IMR-90 (cell line): Measurements from ENCODE around the gene COPS9. TPM values are rescaled to one million over a fixed set of nuclear protein-coding genes. Genes with fewer than 3 reads are reported as not detected.

Experiments used
- ATAC-seq: fragments of 200-7000 bp; cut with Tn5 transposase; 2 replicates; pipeline ENCODE4 v1.9.1; 2020; ENCODE audit warnings: low read depth, mild to moderate bottlenecking, moderate library complexity
- BruUV-seq: library from RNA; stranded (reverse); fragments of 400-500 nt; replicated peaks from 2 replicates; lab custom pipeline; 2021; lab: Mats Ljungman, UMichigan
- CTCF ChIA-PET: fragments of 300-600 bp; formaldehyde crosslinking; extraction: SDS; loops from one replicate; lab custom pipeline; 2021; ENCODE audit warnings: antibody characterized with exemption; lab: Yijun Ruan, JAX
- POLR2A ChIA-PET: fragments of 300-600 bp; sonication (Branson Sonifier 250); formaldehyde crosslinking; loops from one replicate; lab custom pipeline; 2022; ENCODE audit warnings: antibody characterized with exemption; ENCODE audit not compliant: unreplicated experiment; lab: Charles Lee
- DNase-seq: peaks from one replicate; pipeline ENCODE4 v3.0.0; 2013
- H2AFZ ChIP-seq: replicated peaks from 2 replicates; pipeline ENCODE3; 2013; ENCODE audit warnings: low read length, mild to moderate bottlenecking; ENCODE audit not compliant: poor library complexity
- H2AK5ac ChIP-seq: 2 replicates; pipeline ENCODE4 v1.6.1; 2013; ENCODE audit warnings: low read depth, low read length, inconsistent platforms
- H2AK9ac ChIP-seq: replicated peaks from 2 replicates; pipeline ENCODE3; 2013; ENCODE audit warnings: mild to moderate bottlenecking, low read depth, low read length, moderate library complexity; ENCODE audit not compliant: poor library complexity
- H2BK120ac ChIP-seq: 2 replicates; pipeline ENCODE4 v1.6.1; 2013; ENCODE audit warnings: low read depth, low read length, inconsistent platforms
- H2BK15ac ChIP-seq: 3 replicates; pipeline ENCODE4 v1.6.1; 2013; ENCODE audit warnings: low read depth, low read length, inconsistent platforms
- H2BK20ac ChIP-seq: 2 replicates; pipeline ENCODE4 v1.6.1; 2013; ENCODE audit warnings: low read depth, mild to moderate bottlenecking, inconsistent platforms, low read length, moderate library complexity
- H2BK5ac ChIP-seq: 2 replicates; pipeline ENCODE4 v1.6.1; 2013; ENCODE audit warnings: mild to moderate bottlenecking, low read depth, low read length, inconsistent platforms; ENCODE audit not compliant: poor library complexity, severe bottlenecking
- H3K14ac ChIP-seq: replicated peaks from 2 replicates; pipeline ENCODE4 v1.6.1; 2013; ENCODE audit warnings: low read depth, low read length, inconsistent platforms
- H3K18ac ChIP-seq: 2 replicates; pipeline ENCODE4 v1.6.1; 2013; ENCODE audit warnings: low read depth, low read length, control low read depth
- H3K23ac ChIP-seq: 2 replicates; pipeline ENCODE4 v1.6.1; 2013; ENCODE audit warnings: low read depth, low read length, inconsistent platforms
- H3K27ac ChIP-seq: 2 replicates; pipeline ENCODE4 v1.5.1; 2013; ENCODE audit warnings: mild to moderate bottlenecking, control low read depth, low read length; ENCODE audit not compliant: insufficient read depth
- H3K27me3 ChIP-seq: 2 replicates; pipeline ENCODE4 v1.6.1; 2013; ENCODE audit warnings: low read length; ENCODE audit not compliant: control insufficient read depth, insufficient read depth
- H3K36me3 ChIP-seq: 2 replicates; pipeline ENCODE4 v1.6.1; 2013; ENCODE audit warnings: low read length, mixed read lengths; ENCODE audit not compliant: control insufficient read depth, insufficient read depth
- H3K4ac ChIP-seq: 2 replicates; pipeline ENCODE4 v1.6.1; 2013; ENCODE audit warnings: low read depth, low read length, inconsistent platforms
- H3K4me1 ChIP-seq: 2 replicates; pipeline ENCODE4 v1.6.1; 2013; ENCODE audit warnings: low read length, mixed read lengths; ENCODE audit not compliant: control insufficient read depth, insufficient read depth
- H3K4me2 ChIP-seq: 2 replicates; pipeline ENCODE4 v1.6.1; 2013; ENCODE audit warnings: low read depth, mild to moderate bottlenecking, control low read depth, low read length, moderate library complexity
- H3K4me3 ChIP-seq: 2 replicates; pipeline ENCODE4 v1.5.1; 2013; ENCODE audit warnings: low read depth, mild to moderate bottlenecking, control low read depth, low read length, moderate library complexity; ENCODE audit not compliant: insufficient read depth
- H3K56ac ChIP-seq: 2 replicates; pipeline ENCODE4 v1.6.1; 2013; ENCODE audit warnings: low read length, inconsistent platforms; ENCODE audit not compliant: insufficient read depth; ENCODE audit errors: extremely low read depth
- H3K79me1 ChIP-seq, 2 experiments: 2 replicates each; pipeline ENCODE4 v1.6.1; 2013; ENCODE audit warnings: low read length in 2 of 2, inconsistent platforms in 1 of 2, low read depth in 1 of 2
- H3K9ac ChIP-seq: 2 replicates; pipeline ENCODE4 v1.6.1; 2013; ENCODE audit warnings: low read depth, low read length, control low read depth
- H3K9me1 ChIP-seq: 2 replicates; pipeline ENCODE4 v1.6.1; 2013; ENCODE audit warnings: low read length, inconsistent platforms; ENCODE audit not compliant: insufficient read depth
- H3K9me3 ChIP-seq: 2 replicates; pipeline ENCODE4 v1.6.1; 2013; ENCODE audit warnings: low read length; ENCODE audit not compliant: control insufficient read depth, insufficient read depth
- H4K20me1 ChIP-seq: 2 replicates; pipeline ENCODE4 v1.6.1; 2013; ENCODE audit warnings: low read length, inconsistent platforms; ENCODE audit not compliant: insufficient read depth
- H4K5ac ChIP-seq: 2 replicates; pipeline ENCODE4 v1.6.1; 2013; ENCODE audit warnings: mild to moderate bottlenecking, low read depth, low read length, control low read depth
- H4K8ac ChIP-seq, 2 experiments: 2 replicates each; pipeline ENCODE4 v1.6.1; 2013; ENCODE audit warnings: low read depth in 2 of 2, low read length in 2 of 2, control low read depth in 1 of 2, inconsistent platforms in 1 of 2
- H4K91ac ChIP-seq: 2 replicates; pipeline ENCODE4 v1.6.1; 2013; ENCODE audit warnings: low read depth, low read length, inconsistent platforms; ENCODE audit not compliant: insufficient read depth
- BHLHE40 ChIP-seq: fragments of 150-350 bp; IDR thresholded peaks from 2 replicates; pipeline ENCODE4 v1.6.1; 2016; ENCODE audit warnings: mild to moderate bottlenecking, low read depth, low read length
- CEBPB ChIP-seq: IDR thresholded peaks from 2 replicates; pipeline ENCODE4 v1.6.1; 2012; ENCODE audit warnings: low read depth, low read length, improper control_type of control experiment
- CHD1 ChIP-seq: IDR thresholded peaks from 2 replicates; pipeline ENCODE4 v1.6.1; 2012; ENCODE audit warnings: low read depth, low read length, improper control_type of control experiment
- CTCF ChIP-seq: conservative IDR thresholded peaks from 2 replicates; pipeline ENCODE4 v1.5.1; 2012; ENCODE audit warnings: mild to moderate bottlenecking, low read depth, low read length, improper control_type of control experiment
- ELK1 ChIP-seq: fragments of 150-350 bp; IDR thresholded peaks from 2 replicates; pipeline ENCODE4 v1.6.1; 2016; ENCODE audit warnings: low read depth, mild to moderate bottlenecking, low read length, moderate library complexity, borderline replicate concordance
- FOS ChIP-seq: fragments of 150-350 bp; IDR thresholded peaks from 2 replicates; pipeline ENCODE4 v1.6.1; 2016; ENCODE audit warnings: low read depth, low read length
- MAFK ChIP-seq: IDR thresholded peaks from 2 replicates; pipeline ENCODE4 v1.6.1; 2012; ENCODE audit warnings: low read depth, low read length, improper control_type of control experiment
- MAZ ChIP-seq: IDR thresholded peaks from 2 replicates; pipeline ENCODE4 v1.6.1; 2012; ENCODE audit warnings: low read depth, mild to moderate bottlenecking, low read length, improper control_type of control experiment, moderate library complexity, borderline replicate concordance
- MXI1 ChIP-seq: IDR thresholded peaks from 2 replicates; pipeline ENCODE4 v1.6.1; 2012; ENCODE audit warnings: low read depth, mild to moderate bottlenecking, low read length, moderate library complexity, borderline replicate concordance
- NFE2L2 ChIP-seq: fragments of 150-350 bp; IDR thresholded peaks from 2 replicates; pipeline ENCODE4 v1.6.1; 2016; ENCODE audit warnings: low read depth, mild to moderate bottlenecking, low read length
- RAD21 ChIP-seq: IDR thresholded peaks from 2 replicates; pipeline ENCODE4 v1.6.1; 2012; ENCODE audit warnings: low read length, improper control_type of control experiment
- RCOR1 ChIP-seq: IDR thresholded peaks from 2 replicates; pipeline ENCODE4 v1.6.1; 2012; ENCODE audit warnings: mild to moderate bottlenecking, low read length, improper control_type of control experiment; ENCODE audit not compliant: insufficient replicate concordance
- RFX5 ChIP-seq: IDR thresholded peaks from 2 replicates; pipeline ENCODE4 v1.8.0; 2012; ENCODE audit warnings: low read depth, mild to moderate bottlenecking, low read length, moderate library complexity
- SMC3 ChIP-seq: fragments of 150-350 bp; IDR thresholded peaks from 2 replicates; pipeline ENCODE4 v1.6.1; 2016; ENCODE audit warnings: low read depth, mild to moderate bottlenecking, antibody characterized with exemption, low read length, moderate library complexity
- WGBS, 2 experiments: methylation state at CpG; one replicate each; pipeline versions ENCODE4 v1.1.5 to v1.1.7; 2013; ENCODE audit warnings: missing lambda C conversion rate in 2 of 2; ENCODE audit not compliant: insufficient read length in 1 of 2; ENCODE audit errors: extremely low coverage in 2 of 2; 5-methylcytosine and 5-hydroxymethylcytosine counted together
- dilution Hi-C: fragments of 300-500 bp; cut with HindIII; formaldehyde crosslinking; loops from one replicate; pipeline ENCODE4 v1.14.3; 2018; ENCODE audit warnings: low sequenced_read_pairs; ENCODE audit not compliant: unreplicated experiment
- in situ Hi-C: fragments of 300-500 bp; cut with MboI; formaldehyde crosslinking; loops from 3 replicates; pipeline ENCODE4 v1.14.3; 2019; ENCODE audit warnings: low sequenced_read_pairs, inconsistent platforms, mixed read lengths
- intact Hi-C: fragments of 100-400 bp; cut with micrococcal nuclease; formaldehyde crosslinking; loops from 2 replicates; pipeline ENCODE4 v1.10.0; 2022
- polyA plus RNA-seq, 3 experiments: library from polyadenylated mRNA; depleted of rRNA; stranded (reverse); fragments of >200 nt; gene quantifications; 2 replicates each; pipeline ENCODE4 v1.2.3, GENCODE V29; 2012; ENCODE audit warnings: low replicate concordance in 1 of 3
- total RNA-seq: library from RNA; depleted of rRNA; stranded (reverse); fragments of >200 nt; gene quantifications from 2 replicates; pipeline ENCODE4 v1.2.3, GENCODE V29; 2012

Gene COPS9
- total and polyA plus RNA-seq, 2 of the 4 experiments (the other 2 are of a cell fraction), result 85.9 to 309 TPM

- BruUV-seq, result no TSS peak
- H3K14ac ChIP-seq, result no peak overlapping the region
- no peak overlapping the region for H3K9ac ChIP-seq
- no peak overlapping the region for H4K5ac ChIP-seq
- no peak overlapping the region for H2BK15ac ChIP-seq
- H3K4ac ChIP-seq, result no peak overlapping the region
- no peak overlapping the region for H2BK20ac ChIP-seq
- POLR2A ChIA-PET, result no interaction called here
- no peak overlapping the region for H2AK5ac ChIP-seq
- no peaks in the 10 kb centered on the region for H4K20me1 ChIP-seq
- peaks cover 3% of the 10 kb centered on the region; the same call in 1 of the 2 replicates for H3K4me1 ChIP-seq
- no peak for DNase-seq
- H3K18ac ChIP-seq, result no peak overlapping the region
- CTCF ChIA-PET, result no interaction called here
- no peak for ATAC-seq
- dilution Hi-C loops, result no loop called here
- H2AFZ ChIP-seq, result no peak overlapping the region
- H3K27me3 ChIP-seq, result peaks cover 40% of the 10 kb centered on the region
- in situ Hi-C loops, result no loop called here
- no peak overlapping the region for H4K91ac ChIP-seq
- H3K9me3 ChIP-seq, result peaks cover 4% of the 10 kb centered on the region; the same call in 1 of the 2 replicates
- intact Hi-C loops, result no loop called here
- no peak overlapping the region for H3K23ac ChIP-seq
- no peak for TF ChIP-seq BHLHE40
- TF ChIP-seq RFX5, result no peak
- TF ChIP-seq MAZ, result no peak
- no peak for TF ChIP-seq MXI1
- no peak for TF ChIP-seq FOS
- TF ChIP-seq RAD21, result no peak
- TF ChIP-seq NFE2L2, result no peak
- no peak for TF ChIP-seq CHD1
- no peak for TF ChIP-seq SMC3
- no peak for TF ChIP-seq RCOR1
- TF ChIP-seq CEBPB, result no peak
- TF ChIP-seq MAFK, result no peak
- TF ChIP-seq CTCF, result no peak
- no peak for TF ChIP-seq ELK1
- no peak overlapping the region for H4K8ac ChIP-seq
- H2AK9ac ChIP-seq, result no peak overlapping the region
- H2BK5ac ChIP-seq, result no peak overlapping the region
- no peak overlapping the region for H3K4me3 ChIP-seq
- H3K79me1 ChIP-seq, result no peaks in the 10 kb centered on the region
- 89% methylated on average over 5 of the region's 9 CpGs; no CpG with 5 or more reads in 1 of the 2 experiments for WGBS, 2 experiments
- H3K36me3 ChIP-seq, result no peaks in the 10 kb centered on the region
- no peak overlapping the region for H3K56ac ChIP-seq
- H3K4me2 ChIP-seq, result no peak overlapping the region
- H3K27ac ChIP-seq, result no peak overlapping the region
- no peaks in the 10 kb centered on the region for H3K9me1 ChIP-seq
- H2BK120ac ChIP-seq, result no peak overlapping the region
These were observed 31.4 kb upstream of the COPS9 start for GRCh38 chr2:240167588-240167880.
